Fibroblast of mammary gland (primary cell): ENCODE results near the gene ADAMTSL2.

Experiments used
- DNase-seq: peaks from one replicate; pipeline ENCODE4 v3.0.0-alpha.2; 2010; ENCODE audit warnings: low read depth
- H3K4me3 ChIP-seq: 2 replicates; pipeline ENCODE4 v1.5.1; 2011; ENCODE audit warnings: low read depth, mild to moderate bottlenecking, low read length, moderate library complexity; ENCODE audit not compliant: control insufficient read depth
- TF ChIP-seq, protein P1 (sequence below): conservative IDR thresholded peaks from 2 replicates; pipeline ENCODE4 v1.5.1; 2011; ENCODE audit warnings: low read depth, low read length, inconsistent platforms; ENCODE audit not compliant: control insufficient read depth, insufficient read depth

ADAMTSL2 gene

DNA sequence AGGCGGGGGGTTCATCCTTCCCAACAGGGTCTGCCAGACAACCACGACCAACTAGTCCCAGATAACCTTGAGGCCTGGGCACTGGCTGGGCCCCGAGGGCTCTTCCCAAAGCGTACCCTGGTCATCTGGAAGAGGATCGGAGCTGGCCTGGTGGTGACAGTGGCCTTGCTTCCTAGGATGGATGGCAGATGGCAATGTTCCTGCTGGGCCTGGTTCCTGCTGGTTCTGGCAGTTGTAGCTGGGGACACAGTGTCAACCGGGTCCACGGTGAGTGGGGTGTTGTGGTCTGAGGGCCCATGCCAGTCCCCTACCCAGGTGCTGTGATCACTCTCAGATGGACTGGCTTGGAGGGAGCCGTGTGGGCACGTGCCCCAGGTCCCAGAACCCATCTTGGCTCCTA lies 2.0 kb downstream of the ADAMTSL2 start:
- TF ChIP-seq, protein P1, sequence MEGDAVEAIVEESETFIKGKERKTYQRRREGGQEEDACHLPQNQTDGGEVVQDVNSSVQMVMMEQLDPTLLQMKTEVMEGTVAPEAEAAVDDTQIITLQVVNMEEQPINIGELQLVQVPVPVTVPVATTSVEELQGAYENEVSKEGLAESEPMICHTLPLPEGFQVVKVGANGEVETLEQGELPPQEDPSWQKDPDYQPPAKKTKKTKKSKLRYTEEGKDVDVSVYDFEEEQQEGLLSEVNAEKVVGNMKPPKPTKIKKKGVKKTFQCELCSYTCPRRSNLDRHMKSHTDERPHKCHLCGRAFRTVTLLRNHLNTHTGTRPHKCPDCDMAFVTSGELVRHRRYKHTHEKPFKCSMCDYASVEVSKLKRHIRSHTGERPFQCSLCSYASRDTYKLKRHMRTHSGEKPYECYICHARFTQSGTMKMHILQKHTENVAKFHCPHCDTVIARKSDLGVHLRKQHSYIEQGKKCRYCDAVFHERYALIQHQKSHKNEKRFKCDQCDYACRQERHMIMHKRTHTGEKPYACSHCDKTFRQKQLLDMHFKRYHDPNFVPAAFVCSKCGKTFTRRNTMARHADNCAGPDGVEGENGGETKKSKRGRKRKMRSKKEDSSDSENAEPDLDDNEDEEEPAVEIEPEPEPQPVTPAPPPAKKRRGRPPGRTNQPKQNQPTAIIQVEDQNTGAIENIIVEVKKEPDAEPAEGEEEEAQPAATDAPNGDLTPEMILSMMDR: no peak
- no peak overlapping the region for H3K4me3 ChIP-seq
- DNase-seq: no peak

- H3K4me3 ChIP-seq: no peak overlapping the region
- DNase-seq: no peak
- TF ChIP-seq, protein P1: no peak
These were observed 2.8 kb downstream of the ADAMTSL2 start for GRCh38 chr9:133537257-133537656.

GRCh38 chr9:133538176-133538575 lies 3.7 kb downstream of the ADAMTSL2 start:
- TF ChIP-seq, protein P1: no peak
- no peak for DNase-seq
- no peak overlapping the region for H3K4me3 ChIP-seq

DNA sequence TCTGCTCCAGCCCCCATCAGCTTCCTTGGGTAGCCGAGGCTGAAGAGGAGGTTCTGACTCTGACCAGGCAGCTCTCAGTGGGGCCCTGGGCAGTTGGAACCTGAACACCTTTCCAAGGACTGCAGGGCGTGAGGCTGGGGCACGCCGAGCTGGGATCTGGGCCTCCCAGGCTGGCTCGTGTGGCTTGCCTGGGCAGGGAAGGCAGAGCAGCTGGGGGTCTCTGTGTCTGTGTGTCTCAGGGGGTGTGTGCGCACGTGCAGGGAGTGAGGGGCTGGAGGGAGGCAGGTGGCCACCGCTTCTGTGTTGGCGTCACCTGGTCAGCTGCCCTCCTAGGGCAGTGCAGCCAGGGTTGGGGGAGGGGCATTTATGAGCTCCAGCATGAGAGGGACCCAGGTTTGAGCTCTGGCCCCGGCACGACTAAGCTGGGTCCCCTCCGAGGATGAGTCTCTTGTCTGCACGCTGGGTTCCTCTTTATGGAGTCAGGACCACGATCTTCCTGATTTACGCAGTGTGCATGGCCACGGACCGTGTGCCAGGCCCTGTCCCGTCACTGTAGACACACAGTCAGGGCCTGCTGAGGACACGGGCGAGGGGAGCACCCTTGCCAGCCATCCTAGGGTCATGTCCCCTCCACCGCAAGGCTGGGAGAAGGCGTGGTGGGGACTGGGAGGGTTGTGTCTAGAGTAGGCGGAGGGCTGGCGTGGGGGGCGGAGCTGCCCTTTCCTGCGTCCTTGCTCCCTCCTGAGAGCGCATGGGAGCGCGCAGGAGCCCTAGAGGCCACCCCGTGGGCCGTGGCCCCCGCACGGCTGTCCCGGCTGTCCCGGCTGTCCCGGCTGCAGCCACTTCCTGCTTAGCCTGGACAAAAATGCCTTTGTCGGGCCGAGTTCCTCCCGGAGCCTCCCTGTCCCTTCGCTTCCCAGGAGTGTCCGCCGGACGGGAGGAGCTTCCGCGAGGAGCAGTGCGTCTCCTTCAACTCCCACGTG lies 4.6 kb downstream of the ADAMTSL2 start:
- no peak for DNase-seq
- H3K4me3 ChIP-seq: no peak overlapping the region
- TF ChIP-seq, protein P1: no peak

DNA sequence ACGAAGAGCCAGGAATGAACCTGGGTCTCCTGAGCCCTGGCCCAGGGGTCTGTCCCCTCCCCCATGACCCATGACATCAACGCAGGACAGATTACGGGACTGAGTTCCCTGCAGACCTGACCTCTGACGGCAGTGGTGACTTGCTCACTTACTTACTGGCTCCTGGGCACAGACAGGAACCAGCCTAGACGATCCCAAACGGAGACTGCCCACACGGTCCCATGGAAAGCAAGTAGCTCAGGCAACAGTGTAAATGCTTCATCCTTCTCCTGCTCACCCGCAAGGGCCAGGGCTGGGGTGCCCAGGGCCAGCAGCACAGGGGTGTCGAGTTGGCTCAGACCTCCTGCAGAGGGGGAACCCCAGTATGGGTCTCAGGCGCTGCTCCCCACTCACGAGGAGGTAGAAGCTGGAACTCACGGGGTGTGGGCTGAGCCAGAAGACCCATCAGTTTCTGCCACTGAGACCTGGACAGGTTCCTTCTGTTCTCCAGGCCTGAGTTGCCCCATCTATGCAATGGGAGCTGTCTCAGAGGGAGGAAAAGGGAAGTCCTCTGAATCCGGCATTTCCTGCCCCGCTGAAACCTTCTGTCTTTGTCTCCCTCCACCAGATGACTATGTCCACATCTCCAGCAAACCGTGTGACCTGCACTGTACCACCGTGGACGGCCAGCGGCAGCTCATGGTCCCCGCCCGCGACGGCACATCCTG lies 5.6 kb downstream of the ADAMTSL2 start:
- no peak for DNase-seq
- TF ChIP-seq, protein P1: no peak
- H3K4me3 ChIP-seq: no peak overlapping the region

- H3K4me3 ChIP-seq: no peak overlapping the region
- no peak for DNase-seq
- TF ChIP-seq, protein P1: no peak
These were observed 6.2 kb downstream of the ADAMTSL2 start for GRCh38 chr9:133540698-133541025.
